ENCODE data around the gene PIEZO2. TPM values are rescaled to one million over a fixed set of nuclear protein-coding genes. Genes with fewer than 3 reads are reported as not detected.

The PIEZO2 gene
- total RNA-seq, 2 experiments from 2014 or later = not detected

DNA sequence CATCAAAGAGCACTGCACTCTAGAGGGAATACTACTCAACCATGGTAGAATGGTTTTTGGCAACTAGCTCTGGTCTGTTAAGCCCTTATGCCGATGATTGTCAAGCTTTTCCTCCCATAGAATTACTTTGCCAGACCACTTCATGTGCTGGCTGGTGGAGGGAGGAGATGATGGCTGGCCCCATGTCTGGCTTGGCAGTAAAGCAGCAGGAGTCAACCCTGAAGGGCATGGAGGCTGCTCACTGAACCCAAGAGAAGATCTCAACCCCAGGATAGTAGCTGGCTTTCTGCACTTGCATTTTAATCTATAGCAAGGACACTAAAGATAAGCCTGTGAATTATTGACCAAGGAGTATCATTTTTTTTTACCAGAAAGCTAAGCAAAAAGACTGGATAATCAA, 309.9 kb downstream of the PIEZO2 start:
- ATAC-seq = no peak
- Mint-ChIP-seq H3K27me3 (peaks cover 11% of the 10 kb centered on the region), H3K4me3 (no peak overlapping the region), H3K9me3 (ENCODE audit: low read depth) (no peaks in the 10 kb centered on the region), H3K27ac (no peak overlapping the region), H3K4me1 (no peaks in the 10 kb centered on the region), H3K36me3 (no peaks in the 10 kb centered on the region)
- CTCF ChIA-PET = no interaction called here
- no peak for DNase-seq

DNA sequence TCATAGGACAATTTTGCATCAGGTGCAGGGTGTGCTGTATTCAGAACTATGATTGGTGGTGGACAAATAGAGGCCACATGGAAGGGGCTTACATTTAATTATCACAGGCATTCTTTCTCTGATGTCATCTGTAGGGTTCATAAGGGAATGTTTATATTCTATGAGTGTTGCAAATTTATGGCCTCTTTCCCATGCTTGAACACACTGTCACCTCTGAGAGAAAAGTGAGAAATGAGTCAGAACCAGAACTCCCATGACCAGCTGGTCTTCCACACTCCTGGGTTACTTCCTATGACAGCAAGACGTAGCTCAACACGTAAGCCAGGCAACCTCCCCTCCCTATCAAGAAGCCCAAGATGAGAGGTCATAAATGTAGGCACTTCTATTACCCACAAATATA, 310.8 kb downstream of the PIEZO2 start:
- Mint-ChIP-seq H3K27ac (no peak overlapping the region), H3K4me1 (no peaks in the 10 kb centered on the region), H3K4me3 (no peak overlapping the region), H3K9me3 (ENCODE audit: low read depth) (no peaks in the 10 kb centered on the region), H3K36me3 (no peaks in the 10 kb centered on the region), H3K27me3 (peaks cover 11% of the 10 kb centered on the region)
- DNase-seq = no peak
- no peak for ATAC-seq
- CTCF ChIA-PET = no interaction called here

DNA sequence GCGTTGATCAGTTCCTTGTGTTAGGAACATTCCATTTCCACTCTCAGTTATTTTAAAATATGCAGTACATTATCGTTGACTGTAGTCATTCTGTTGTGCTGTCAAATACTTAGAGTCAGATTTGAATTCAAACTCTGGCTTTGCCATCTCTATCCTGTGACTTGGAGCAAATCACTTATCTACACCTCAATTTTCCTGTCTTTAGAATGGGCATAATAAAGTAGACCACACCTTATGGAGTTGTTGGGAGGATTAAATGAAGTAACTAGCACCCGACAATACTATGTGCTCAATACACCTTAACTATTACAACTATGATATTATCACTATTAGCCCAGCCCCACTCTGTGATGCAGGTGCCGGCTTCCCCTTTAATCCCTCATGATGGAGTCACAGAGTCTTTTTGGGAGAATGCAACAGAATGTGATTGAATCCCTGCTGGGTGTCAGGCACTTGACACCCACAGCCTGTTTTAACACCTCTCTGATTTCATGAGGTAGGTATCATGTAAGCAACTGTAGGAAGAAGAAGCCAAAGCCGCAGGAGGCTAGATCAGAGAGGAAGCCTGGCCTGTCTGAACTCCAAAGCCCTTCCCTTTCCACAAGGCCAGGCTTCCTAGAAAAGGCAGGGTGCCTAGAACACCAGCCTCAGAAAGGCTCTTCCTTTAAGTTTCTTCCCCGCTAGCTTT, 315.1 kb downstream of the PIEZO2 start:
- H3K27ac Mint-ChIP-seq = no peak overlapping the region
- no peak for DNase-seq
- CTCF ChIA-PET = no interaction called here
- H3K4me1 Mint-ChIP-seq = no peaks in the 10 kb centered on the region
- H3K36me3 Mint-ChIP-seq = no peaks in the 10 kb centered on the region
- H3K9me3 Mint-ChIP-seq (ENCODE audit: low read depth) = no peaks in the 10 kb centered on the region
- ATAC-seq = no peak
- peaks cover 2% of the 10 kb centered on the region for H3K27me3 Mint-ChIP-seq
- no peak overlapping the region for H3K4me3 Mint-ChIP-seq

DNA sequence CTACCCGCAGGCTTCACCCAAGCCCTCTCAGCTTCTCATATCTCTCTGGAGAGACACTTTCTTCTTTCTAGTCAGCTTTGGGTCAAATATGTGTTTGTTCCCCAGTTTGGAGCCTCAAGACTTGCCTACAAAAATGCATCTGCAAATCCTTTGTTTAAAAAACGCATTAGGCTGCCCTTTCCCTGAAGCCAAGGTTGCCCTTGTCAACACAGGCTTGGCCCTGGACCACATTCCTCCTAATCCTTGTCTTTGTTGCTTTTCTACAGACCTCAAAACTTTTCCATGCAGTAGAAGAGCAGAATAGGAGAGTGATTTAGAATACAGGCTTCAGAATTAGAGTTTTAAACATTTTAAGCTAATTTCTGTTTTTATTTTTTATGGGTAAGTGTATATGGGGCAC, 315.7 kb downstream of the PIEZO2 start:
- Mint-ChIP-seq H3K36me3 (no peaks in the 10 kb centered on the region), H3K4me1 (no peaks in the 10 kb centered on the region), H3K27ac (no peak overlapping the region), H3K27me3 (peaks cover 2% of the 10 kb centered on the region), H3K9me3 (ENCODE audit: low read depth) (no peaks in the 10 kb centered on the region), H3K4me3 (no peak overlapping the region)
- CTCF ChIA-PET = no interaction called here
- no peak for DNase-seq
- ATAC-seq = no peak

DNA sequence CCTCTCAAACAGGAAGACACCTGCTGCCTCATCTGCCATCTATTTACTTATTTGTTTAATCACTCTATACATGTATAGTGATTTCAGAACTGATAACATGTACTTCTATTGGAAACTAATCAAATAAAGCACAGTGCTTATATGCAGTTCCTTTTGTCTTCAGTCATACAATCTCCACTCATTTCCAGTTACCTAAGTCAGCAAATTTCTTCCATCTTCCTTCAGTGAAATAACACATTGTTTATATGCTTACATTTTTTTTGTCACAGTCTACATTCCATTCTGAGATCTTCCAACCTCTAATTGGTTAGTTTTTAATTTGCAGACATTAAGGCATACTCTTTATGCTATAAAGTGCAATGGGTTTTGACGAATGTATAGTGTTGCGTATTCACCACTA, 323.0 kb downstream of the PIEZO2 start:
- no peak overlapping the region for H3K4me3 Mint-ChIP-seq
- H3K4me1 Mint-ChIP-seq = peaks cover 4% of the 10 kb centered on the region
- H3K27ac Mint-ChIP-seq = no peak overlapping the region
- no peaks in the 10 kb centered on the region for H3K9me3 Mint-ChIP-seq (ENCODE audit: low read depth)
- CTCF ChIA-PET = no interaction called here
- H3K36me3 Mint-ChIP-seq = no peaks in the 10 kb centered on the region
- no peak for DNase-seq
- peaks cover 33% of the 10 kb centered on the region for H3K27me3 Mint-ChIP-seq
- ATAC-seq = no peak

DNA sequence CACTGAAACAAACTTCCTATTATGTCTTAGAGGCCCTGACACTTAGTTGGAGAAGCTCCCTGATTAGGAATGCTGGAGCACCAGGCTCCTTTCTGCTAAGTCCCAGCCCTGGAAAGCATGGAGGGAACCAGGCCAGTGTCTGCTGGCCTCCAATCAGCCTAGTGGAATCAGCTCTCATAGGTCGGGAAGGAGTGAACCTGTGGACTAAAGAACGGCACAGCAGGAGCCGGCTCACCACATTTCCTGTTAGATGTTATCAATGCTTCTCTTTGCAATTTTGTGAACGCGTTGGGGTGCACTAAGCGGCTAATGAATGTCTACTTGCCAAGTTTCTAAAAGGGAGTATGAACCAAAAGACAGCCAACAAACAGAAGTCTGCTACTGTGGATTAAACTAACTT, 326.9 kb downstream of the PIEZO2 start:
- Mint-ChIP-seq H3K27ac (no peak overlapping the region), H3K9me3 (ENCODE audit: low read depth) (peaks cover 3% of the 10 kb centered on the region), H3K4me1 (peaks cover 4% of the 10 kb centered on the region), H3K27me3 (peaks cover 31% of the 10 kb centered on the region), H3K36me3 (no peaks in the 10 kb centered on the region), H3K4me3 (no peak overlapping the region)
- DNase-seq (no peak), ATAC-seq (no peak)
- CTCF ChIA-PET = no interaction called here

DNA sequence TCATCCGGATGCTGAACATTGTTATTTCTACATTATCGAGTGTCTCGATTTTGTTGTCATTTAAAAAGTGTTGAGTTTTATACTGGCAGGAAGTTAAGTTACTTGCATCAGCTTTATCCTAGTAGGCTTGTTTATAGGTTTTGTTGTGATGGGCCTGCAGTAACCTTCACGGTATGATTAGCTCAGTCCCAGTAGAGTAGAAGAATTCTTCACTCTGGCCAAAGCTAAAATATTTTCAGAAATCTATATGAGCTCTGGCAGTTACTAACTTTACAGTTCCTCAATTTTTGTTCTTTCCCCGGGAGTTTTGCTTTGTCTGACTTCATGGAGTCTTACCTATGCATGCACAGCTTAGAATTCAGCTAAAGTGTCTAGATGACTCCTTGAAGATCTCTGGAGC, 328.7 kb downstream of the PIEZO2 start:
- ATAC-seq = no peak
- Mint-ChIP-seq H3K36me3 (no peaks in the 10 kb centered on the region), H3K4me3 (no peak overlapping the region), H3K27ac (no peak overlapping the region), H3K4me1 (peaks cover 4% of the 10 kb centered on the region), H3K9me3 (ENCODE audit: low read depth) (peaks cover 3% of the 10 kb centered on the region), H3K27me3 (peaks cover 29% of the 10 kb centered on the region)
- CTCF ChIA-PET = interaction anchor here (1.2 kb wide), 1 partner anchor 12 kb away, joined by 3 read pairs; no protein-coding TSS in a partner anchor
- no peak for DNase-seq

DNA sequence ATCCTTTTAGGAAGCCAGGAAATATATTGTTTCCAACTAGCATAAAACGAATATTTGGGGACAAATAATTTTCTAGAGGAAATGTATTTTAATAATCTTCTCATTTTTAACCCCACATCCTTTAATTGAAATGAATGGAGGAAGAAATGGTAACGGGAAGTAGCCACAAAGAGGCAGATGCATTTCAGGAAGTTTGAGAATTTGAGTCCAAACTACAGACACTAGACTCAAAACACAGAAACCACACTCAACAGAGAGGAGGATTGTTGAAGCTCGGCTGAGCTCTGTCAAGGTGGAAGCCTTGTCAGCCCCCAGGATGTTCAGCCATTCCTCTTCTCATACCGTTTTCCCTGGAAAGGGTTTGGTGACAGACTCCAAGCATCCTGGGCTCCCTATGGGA, 335.0 kb downstream of the PIEZO2 start:
- ATAC-seq (no peak), DNase-seq (no peak)
- Mint-ChIP-seq H3K27ac (no peak overlapping the region), H3K27me3 (peaks cover 5% of the 10 kb centered on the region), H3K9me3 (ENCODE audit: low read depth) (no peaks in the 10 kb centered on the region), H3K36me3 (no peaks in the 10 kb centered on the region), H3K4me3 (no peak overlapping the region), H3K4me1 (no peaks in the 10 kb centered on the region)
- CTCF ChIA-PET = no interaction called here

DNA sequence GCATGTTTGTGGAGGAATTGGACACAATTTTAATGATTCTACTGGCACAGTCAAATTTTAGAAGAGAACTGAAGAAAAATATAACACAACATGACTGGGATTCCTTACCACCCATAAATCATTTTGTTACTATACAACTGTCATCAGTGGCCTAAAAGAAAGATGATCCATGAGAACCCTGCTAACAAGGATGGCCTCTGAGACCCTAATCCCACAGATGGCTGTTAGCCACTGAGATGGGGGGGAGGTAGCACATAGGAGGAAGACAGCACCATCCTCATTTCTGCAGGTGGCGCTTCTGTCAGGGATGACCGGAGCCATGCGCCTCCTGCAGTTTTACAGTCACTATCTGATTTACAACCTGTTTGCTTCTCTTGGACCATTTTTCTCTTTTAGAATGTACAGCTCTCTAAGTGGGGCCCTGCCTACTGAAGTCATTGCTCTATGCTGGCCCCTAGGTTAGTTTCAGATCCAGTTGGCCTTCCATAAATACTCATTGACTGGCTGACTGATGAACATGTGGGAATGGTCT, 343.7 kb downstream of the PIEZO2 start:
- H3K4me3 Mint-ChIP-seq = no peak overlapping the region
- CTCF ChIA-PET = no interaction called here
- ATAC-seq = no peak
- no peak for DNase-seq
- no peaks in the 10 kb centered on the region for H3K9me3 Mint-ChIP-seq (ENCODE audit: low read depth)
- H3K36me3 Mint-ChIP-seq = no peaks in the 10 kb centered on the region
- no peaks in the 10 kb centered on the region for H3K27me3 Mint-ChIP-seq
- no peaks in the 10 kb centered on the region for H3K4me1 Mint-ChIP-seq
- no peak overlapping the region for H3K27ac Mint-ChIP-seq

DNA sequence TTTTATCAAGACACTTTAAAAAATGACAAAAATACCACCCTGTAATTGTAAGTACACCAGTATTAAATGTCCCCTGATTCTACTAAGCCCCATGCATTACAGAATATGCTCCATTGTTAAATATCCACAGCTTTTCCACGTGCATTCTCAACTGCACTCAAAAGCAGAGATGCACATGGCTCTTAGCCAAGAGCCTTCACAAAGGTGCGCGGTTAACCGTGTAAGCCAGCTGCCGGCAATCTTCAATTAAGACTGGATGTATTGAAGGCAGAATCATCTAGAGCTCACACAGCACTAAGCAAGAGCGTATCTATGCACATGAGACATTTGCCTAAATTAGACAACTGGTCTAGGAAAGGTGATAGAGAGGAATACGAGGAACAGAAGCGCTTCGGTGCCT, 345.2 kb downstream of the PIEZO2 start:
- H3K27ac Mint-ChIP-seq = no peak overlapping the region
- no peaks in the 10 kb centered on the region for H3K36me3 Mint-ChIP-seq
- no peak for DNase-seq
- H3K9me3 Mint-ChIP-seq (ENCODE audit: low read depth) = no peaks in the 10 kb centered on the region
- CTCF ChIA-PET = no interaction called here
- no peaks in the 10 kb centered on the region for H3K27me3 Mint-ChIP-seq
- no peak for ATAC-seq
- no peaks in the 10 kb centered on the region for H3K4me1 Mint-ChIP-seq
- no peak overlapping the region for H3K4me3 Mint-ChIP-seq

DNA sequence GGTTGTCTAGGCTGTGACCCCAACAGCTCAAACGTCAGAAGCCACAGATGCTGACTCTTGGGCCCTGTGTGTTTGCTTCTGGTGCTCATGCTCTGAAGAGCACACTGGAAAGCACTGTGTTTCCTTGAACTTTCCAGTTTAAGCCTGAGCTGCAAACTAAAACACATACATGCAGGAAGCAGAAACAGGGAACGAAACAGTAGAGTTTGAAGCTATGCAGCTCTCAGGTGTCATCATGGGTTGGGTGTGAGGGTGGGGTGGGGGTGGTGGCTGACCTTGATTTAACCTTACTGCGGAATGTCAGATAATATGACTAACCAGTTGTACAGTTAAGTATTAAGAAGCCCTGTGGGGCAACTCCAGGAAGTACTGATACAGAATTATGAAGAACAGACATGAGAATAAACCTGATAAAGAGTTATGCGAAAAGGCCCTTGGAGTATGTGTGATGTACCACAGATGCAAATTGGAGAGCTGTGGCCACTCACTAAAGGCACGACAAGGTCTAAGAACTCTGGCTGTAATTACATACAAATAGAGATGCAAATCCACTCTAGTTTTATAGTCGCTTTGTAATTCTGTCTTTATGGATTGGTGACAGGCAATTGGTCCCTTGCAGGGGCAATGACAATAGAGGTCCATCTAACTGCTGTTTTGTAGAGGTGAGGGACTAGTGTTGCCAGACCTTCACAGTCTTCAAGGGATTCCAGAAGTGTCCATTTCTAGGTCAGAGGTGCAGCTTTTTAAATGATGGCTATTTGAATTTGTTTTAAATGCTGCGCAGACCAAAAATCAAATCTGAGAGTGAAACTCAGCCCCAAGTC, 350.4 kb downstream of the PIEZO2 start:
- no peaks in the 10 kb centered on the region for H3K9me3 Mint-ChIP-seq (ENCODE audit: low read depth)
- H3K36me3 Mint-ChIP-seq = no peaks in the 10 kb centered on the region
- CTCF ChIA-PET = interaction anchor here (1.6 kb wide), 1 partner anchor 11 kb away, joined by 4 read pairs; no protein-coding TSS in a partner anchor
- no peak overlapping the region for H3K4me3 Mint-ChIP-seq
- DNase-seq (no peak), ATAC-seq (no peak)
- peaks cover 7% of the 10 kb centered on the region for H3K27me3 Mint-ChIP-seq
- no peaks in the 10 kb centered on the region for H3K4me1 Mint-ChIP-seq
- no peak overlapping the region for H3K27ac Mint-ChIP-seq

DNA sequence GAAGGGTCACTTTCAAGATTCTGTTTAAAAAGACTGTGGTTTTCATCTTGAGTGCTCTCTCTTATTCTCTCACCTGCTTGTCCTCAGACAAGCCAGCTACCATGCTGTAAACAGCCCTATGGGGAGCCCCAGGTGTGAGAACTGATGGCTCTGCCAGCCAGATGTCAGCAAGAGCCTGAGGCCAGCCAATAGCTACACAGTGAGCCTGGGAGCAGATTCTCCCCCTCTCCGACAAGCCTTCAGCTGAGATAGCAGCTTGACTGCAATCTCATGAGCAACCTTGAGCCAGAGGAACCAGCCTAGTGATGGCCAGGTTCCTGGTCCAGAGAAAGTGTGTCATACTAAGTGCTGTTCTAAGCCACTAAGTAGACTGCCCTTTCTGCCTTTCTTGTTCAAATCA, 351.5 kb downstream of the PIEZO2 start:
- DNase-seq = no peak
- Mint-ChIP-seq H3K27ac (no peak overlapping the region), H3K4me3 (no peak overlapping the region), H3K27me3 (peaks cover 9% of the 10 kb centered on the region), H3K9me3 (ENCODE audit: low read depth) (no peaks in the 10 kb centered on the region), H3K4me1 (no peaks in the 10 kb centered on the region), H3K36me3 (no peaks in the 10 kb centered on the region)
- CTCF ChIA-PET = interaction anchor here (1.6 kb wide), 1 partner anchor 10 kb away, joined by 4 read pairs; no protein-coding TSS in a partner anchor
- no peak for ATAC-seq

DNA sequence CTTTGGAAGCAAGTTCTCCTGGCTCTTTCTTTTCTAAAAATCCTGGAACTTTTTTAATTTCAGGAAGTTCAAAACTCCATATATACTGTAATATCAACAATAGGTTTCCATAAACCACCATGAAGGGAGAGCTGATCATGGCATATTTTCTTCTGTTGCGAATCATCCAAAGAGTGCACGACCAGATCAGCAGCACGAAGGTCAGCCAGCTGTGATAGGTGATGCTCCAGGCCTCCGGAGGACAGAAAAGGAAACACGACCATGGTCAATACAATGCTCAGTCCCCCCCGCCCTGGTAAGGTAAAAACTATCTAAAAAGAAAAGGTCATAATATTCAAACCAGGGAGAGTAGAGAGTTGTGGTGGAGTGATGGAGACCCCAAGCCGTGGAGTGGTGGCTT, 354.6 kb downstream of the PIEZO2 start:
- H3K9me3 Mint-ChIP-seq (ENCODE audit: low read depth) = no peaks in the 10 kb centered on the region
- CTCF ChIA-PET = no interaction called here
- H3K4me1 Mint-ChIP-seq = no peaks in the 10 kb centered on the region

More for the DNA sequence above, 354.6 kb downstream of the PIEZO2 start:
- no peak overlapping the region for H3K4me3 Mint-ChIP-seq
- ATAC-seq (no peak), DNase-seq (no peak)
- no peak overlapping the region for H3K27ac Mint-ChIP-seq
- H3K36me3 Mint-ChIP-seq = no peaks in the 10 kb centered on the region
- peaks cover 9% of the 10 kb centered on the region for H3K27me3 Mint-ChIP-seq
